GM12873 (cell line): Measurements from ENCODE around the gene MEDAG.

Source experiments
- CTCF ChIP-seq: IDR thresholded peaks from 2 replicates; pipeline ENCODE4 v1.5.1; 2012; ENCODE audit warnings: low read depth, mild to moderate bottlenecking, moderate library complexity, low read length, control low read depth; ENCODE audit not compliant: insufficient read depth; ENCODE audit errors: missing control alignments

The MEDAG gene

GRCh38 chr13:30965380-30965779, 59.3 kb downstream of the MEDAG start:
- no peak for TF ChIP-seq CTCF

- TF ChIP-seq CTCF: no peak
These were observed 60.0 kb downstream of the MEDAG start for GRCh38 chr13:30966101-30966500.

- TF ChIP-seq CTCF: no peak
These were observed 62.8 kb downstream of the MEDAG start for GRCh38 chr13:30968846-30969245.

GRCh38 chr13:30971575-30971974, 65.5 kb downstream of the MEDAG start:
- TF ChIP-seq CTCF: no peak

- no peak for TF ChIP-seq CTCF
These were observed 66.9 kb downstream of the MEDAG start for GRCh38 chr13:30972888-30973377.

GRCh38 chr13:30974350-30974749, 68.3 kb downstream of the MEDAG start:
- no peak for TF ChIP-seq CTCF
